HL-60/S4 treated with phorbol 12-myristate 13-acetate at 8.2 ng/mL for 4 days and 3 days (cell line): ENCODE data around the gene SNAPIN.

ENCODE experiments used
- in situ Hi-C: fragments of 300-500 bp; cut with MboI; formaldehyde crosslinking; loops from 2 replicates; pipeline ENCODE4 v1.15.0; 2022; ENCODE audit warnings: low sequenced_read_pairs

The SNAPIN gene, protein sequence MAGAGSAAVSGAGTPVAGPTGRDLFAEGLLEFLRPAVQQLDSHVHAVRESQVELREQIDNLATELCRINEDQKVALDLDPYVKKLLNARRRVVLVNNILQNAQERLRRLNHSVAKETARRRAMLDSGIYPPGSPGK

DNA sequence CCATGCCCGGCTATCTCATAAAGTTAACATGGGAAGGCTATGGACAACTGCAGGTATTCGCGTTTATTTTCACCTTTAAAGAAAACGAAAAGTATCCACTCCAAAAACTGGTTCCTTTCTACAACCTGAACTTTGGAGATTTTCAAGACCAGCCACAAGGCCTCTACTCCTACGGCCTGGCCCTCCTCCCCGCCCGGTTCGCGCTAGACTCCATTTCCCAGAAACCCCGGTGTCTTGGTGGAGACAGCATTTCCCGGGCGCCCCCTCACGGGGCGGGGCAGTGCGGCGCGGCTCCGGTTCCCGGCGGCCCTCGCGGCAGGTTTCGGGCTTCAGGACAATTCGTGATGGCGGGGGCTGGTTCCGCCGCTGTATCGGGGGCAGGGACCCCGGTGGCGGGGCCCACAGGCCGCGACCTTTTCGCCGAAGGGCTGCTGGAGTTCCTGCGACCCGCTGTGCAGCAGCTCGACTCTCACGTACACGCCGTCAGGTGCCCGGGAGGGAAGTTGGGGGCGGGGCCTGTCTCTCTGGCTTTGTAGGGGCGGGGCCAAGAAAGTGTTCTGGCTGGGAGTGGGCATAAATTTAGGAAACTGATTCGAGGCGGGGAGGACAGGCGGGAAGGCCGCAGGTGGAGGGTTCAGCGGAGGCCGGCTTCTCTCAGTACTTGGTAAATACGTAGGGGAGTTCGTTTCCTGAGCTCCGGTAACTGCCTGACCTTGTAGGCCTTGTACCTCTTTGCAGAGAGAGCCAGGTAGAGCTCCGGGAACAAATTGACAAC is at the start of gene SNAPIN:
Gene SNAPIN (plus strand): TSS at position 304 of the 775 bp plus-strand sequence. CDS start 41 bp downstream, at position 345.
- in situ Hi-C loops = loop anchor here (25.0 kb wide), 1 partner anchor 329 kb away; the partner anchor contains the start of genes JTB, RAB13 and RPS27

DNA sequence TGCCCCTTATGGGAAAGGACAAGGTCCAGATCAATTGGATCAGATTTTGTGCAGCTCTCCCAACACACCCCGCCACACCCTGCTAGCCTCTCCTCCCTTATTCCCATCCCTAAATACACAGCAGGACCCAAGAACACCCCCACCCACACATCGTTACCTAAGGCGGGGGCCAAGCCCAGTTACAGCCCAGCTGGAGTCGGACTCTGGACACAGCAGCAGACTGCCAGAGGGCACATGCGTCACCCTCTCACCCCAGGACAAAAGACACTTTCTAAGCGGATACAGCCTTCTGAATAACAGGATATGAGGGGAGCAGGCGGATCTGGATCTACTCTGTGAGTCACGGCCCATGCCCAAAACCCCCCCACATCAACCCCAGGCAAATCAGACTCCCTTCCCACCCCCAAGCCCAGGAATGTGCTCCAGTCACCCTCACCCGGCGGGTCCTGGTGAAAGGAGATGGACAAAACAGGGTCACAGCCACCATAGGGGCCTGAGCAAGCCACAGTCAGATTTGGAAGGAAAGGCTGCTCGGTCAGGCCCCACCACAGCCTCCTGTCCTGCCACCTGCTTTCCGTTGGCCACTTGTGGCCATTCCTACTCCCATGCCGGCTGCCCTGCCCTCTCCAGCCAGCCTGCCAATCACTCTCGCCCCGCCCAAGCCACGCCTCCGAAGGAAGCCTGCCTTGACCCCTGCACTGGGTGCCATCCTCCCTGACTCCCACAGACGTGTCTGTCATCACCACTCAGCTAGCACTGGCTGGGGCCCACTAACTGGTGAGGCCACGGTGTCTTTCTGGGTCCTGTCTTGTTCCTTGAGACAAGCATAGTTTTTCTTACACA is 49.5 kb upstream of the SNAPIN start:
- in situ Hi-C loops = no loop called here

DNA sequence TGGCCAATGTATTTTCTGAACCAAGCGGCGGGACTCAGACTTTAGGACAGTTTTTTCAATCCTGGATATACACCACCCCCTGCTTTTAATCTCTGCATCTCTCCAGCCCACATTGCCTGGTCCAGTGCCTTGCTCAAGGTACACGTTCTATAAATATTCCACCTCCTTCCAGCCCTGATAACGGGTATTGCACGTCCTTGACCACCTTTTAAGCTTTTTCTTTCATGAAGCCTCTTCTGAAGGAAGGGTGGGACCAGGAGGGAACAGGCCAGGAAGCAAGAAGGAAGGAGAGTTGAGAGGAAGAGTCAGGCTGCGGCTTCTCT is 49.0 kb upstream of the SNAPIN start:
- in situ Hi-C loops = no loop called here

DNA sequence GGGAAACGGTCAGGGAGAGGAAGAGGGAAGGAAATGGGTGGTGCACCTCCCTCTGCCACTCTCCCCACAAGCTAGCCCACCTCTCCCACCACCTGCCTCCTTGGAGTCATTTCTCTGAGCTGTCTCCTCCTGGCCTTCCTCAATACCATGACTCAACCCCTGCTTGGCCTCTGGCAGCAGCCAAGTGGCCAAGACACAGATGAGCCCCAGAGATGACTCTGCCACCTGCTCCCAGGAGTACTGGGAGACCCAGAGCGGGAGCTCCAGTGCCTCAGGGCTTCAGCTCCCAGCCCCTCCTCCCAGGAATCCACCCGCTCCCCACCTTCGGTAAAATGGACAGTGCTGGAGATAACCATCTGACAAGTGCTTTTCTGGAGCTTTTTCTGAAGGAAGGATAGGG is 48.2 kb upstream of the SNAPIN start:
- in situ Hi-C loops = no loop called here

DNA sequence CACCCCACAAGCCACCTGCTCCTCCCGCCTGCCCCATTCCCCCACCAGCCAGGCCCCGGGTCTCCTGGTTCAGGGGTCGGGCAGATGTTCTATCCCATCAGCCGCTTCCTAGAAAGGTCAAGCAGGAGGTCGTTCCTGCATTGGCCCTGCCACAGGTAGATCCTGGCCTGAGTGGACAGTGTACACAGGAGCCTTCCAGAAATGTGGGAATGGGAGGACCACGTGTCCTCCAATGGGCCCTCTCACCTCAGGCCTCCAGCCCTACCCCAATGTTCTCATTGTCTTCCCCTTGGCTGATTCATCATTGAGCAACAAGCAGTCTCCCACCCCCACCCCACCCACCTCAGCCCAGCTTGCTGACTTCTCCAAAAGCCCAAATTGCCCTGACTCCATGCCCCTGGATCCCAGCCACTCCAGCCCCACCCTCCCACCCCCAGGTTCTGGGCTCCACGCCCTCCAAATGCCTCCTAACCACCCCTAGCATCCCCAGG is 47.6 kb upstream of the SNAPIN start:
- in situ Hi-C loops = no loop called here

DNA sequence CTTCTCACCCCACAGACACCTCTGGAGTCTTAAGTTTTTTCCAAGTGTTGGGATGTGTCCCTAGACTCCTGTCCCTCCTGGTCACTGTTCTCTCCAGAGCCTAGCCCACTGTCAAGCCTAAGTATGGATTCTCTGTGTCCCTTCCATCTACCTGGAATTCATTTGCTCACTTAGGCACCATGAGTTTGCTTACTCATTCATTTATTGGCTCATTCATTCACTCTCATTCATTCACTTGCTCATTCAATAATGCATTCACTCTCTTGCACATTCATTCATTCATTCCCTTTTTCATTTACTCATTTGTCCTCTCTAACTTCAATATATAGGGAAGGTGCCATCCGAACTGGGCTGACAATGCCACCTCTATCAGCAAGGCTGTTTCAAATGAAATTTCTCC is 47.1 kb upstream of the SNAPIN start:
- in situ Hi-C loops = no loop called here

DNA sequence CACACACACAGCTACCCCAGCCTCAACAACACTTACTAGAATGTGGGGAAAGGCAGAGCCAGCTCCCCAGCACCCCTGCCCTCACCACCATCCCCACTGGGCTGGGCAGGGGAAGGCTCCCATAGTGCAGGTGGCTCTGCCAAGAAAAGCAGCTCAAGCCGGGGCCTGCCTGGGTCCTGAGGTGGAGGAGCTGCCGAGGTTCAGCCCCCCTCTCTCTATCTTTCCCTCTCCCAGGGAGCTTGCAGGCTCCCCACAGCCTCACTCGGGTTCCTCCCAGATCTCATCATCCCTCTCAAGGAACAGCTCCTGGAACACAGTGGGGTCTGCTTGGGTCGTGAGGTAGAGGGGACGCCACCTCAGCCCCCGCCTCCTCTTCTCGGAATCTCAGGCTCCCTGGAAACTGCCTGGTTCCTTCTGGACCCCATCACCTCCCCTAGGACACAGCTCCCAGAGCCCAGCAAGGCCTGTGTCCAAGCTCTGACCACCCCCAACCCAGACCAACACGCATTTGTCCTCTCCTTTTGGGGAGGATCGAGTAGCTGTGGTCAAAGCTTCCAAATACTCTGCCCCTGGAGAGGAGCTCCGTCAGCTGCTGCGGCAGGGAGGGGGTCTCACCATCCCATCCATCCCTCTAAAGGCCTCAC is 46.3 kb upstream of the SNAPIN start:
- in situ Hi-C loops = no loop called here

DNA sequence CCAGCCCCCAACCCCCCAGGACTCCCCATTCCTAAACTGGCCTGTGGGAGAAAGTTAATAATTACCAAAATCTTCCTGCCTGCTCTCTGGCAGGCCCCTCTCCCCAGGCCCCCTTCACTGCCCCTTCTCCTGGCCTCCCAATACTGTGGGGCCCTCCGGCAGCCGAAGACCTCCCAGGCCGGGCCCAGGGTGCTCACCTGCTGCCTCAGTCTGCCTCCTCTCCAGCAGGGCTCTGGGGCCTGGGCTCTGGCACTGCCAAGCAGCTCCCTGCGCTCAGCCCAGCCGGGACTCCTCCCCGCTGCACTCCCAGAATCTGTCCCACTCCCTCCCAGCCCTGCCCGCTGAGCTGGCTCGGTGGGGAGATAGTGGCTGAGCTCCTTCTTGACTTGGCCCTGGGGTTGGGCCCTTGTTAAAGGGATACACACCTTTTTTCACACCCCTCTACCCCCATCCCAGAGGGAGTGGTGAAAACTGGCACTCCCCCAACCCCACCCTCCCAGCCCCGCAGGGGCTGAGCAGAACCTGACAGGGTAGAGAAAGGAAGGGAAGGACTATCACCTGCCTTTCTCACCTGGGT is 45.7 kb upstream of the SNAPIN start, which contains the start of gene S100A16:
Gene S100A16 (minus strand): TSS at position 383 of the 577 bp plus-strand sequence. CDS start 4,986 bp downstream, outside the sequence.
- in situ Hi-C loops = no loop called here

DNA sequence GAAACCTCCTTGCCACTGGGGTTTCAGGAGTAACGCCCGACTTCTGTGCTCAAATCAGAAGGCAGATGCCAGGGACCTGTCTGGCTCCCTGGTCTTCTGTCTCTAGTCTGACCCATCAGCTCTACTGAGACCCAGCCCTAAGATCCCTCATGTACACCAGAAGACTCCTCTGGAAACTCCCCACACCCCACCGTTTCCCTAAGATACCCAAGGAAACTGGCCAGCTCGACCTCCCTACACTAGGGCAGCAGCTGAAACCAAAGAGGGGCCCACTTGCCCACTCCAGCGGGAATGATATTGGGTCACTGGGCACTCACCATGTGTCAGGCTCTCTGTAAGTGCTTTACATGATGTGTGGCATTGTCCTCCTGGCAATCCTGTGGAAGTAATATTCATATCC is 45.1 kb upstream of the SNAPIN start:
- in situ Hi-C loops = no loop called here

DNA sequence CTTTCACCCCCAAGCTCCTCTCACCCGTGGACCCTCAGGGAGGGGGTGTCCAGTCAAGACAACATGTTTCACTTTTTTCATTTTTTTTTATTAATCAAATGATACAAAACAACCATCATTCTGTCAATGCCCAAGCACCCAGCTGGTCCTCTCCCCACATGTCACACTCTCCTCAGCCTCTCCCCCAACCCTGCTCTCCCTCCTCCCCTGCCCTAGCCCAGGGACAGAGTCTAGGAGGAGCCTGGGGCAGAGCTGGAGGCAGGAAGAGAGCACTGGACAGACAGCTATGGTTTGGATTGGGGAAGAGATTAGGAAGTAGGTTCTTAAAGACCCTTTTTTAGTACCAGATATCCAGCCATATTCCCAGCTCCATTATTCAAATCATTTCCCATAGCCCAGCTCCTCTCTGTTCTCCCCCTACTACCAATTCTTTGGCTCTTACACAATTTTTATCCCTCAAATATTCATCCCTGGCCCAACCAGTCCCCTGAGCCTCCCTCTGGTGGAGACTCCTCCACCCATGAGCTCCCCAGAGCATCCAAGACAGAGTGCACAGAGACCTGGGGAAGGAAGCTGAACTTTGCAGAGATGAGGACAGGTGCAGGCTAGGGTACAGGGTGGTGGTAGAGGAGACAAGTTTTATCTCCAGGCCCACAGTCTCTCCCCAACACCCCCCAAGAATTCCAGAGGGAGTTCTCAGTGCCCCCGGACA is 44.2 kb upstream of the SNAPIN start:
- in situ Hi-C loops = no loop called here

DNA sequence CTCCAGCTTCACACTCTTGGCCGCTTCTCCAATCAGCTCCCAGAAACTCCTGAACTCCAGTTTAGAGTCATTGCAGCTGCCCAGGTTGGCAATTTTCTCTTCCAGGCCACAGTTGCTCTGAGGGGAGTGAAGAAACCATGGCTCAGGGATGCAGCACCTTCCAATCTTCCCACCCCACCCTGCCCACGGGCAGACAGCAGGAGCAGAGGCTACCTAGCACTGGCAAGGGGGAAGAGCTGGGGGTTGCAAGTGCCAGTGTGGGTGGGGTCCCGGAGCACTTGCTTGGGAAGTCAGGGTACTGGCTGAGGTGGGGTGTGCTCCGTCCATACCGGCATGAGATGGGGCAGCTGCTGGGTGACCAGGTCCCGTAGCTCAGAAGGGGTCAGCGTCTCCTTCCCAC is 43.6 kb upstream of the SNAPIN start:
- in situ Hi-C loops = loop anchor here (5.0 kb wide), 1 partner anchor 43 kb away; no protein-coding TSS in a partner anchor

DNA sequence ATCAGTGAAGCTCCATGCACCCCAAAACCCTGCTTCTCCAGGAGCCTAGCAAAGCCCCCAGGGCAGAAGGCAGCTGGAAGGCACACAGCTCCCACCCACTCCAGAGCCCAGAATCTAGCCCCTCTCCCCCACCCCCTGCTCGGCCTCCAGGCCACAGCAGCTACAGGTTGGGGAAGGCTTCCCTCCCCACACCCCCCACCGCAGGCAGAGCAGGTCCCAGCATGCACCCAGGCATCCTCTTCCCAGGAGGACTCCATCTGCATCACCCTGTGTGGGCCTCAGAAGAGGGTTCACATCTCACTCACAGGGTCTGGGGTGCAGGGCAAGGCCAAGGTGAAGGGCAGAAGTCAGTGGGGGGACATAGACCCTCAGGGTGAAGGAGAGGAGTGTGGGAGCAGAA is 43.1 kb upstream of the SNAPIN start:
- in situ Hi-C loops = loop anchor here (5.0 kb wide), 1 partner anchor 43 kb away; no protein-coding TSS in a partner anchor

DNA sequence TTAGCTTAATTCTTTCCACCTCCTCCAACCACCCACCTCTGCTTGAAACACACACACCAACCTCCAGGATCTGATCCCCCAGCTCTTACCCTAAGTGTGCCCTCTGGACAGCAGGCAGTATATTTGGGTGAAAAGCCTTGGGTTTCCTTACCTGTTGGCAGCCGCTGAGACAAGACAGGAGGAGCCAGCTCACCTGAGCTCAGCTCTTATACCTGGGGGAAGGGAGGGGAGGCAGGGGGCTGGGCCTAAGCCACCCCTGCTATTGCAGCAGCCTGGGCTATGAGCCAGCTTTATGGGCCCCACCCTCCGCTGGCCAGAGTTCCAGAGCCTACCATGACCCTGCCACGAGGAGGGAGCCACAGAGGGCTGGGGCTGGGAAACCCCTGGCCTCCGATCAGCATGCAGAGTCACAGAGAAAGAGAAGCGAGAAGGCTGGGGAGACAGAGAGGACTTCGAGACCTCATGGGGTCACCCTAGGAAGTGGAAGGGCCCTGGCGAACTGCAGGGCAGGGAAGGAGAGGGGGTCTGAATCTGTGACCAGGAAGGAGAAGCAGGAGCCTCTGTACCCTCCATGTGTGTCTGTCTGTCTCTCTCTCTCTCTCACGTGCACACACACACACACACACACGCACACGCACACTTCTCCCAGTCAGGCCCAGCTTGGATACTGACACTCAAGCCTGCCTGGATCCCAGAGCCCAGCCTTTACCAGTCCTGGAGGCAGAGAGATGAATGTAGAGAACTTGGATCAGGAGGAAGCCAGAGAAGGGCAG is 42.2 kb upstream of the SNAPIN start, which contains the start of gene S100A14:
Gene S100A14 (minus strand): TSS at position 182 of the 773 bp plus-strand sequence. CDS start 467 bp downstream, outside the sequence.
- in situ Hi-C loops = loop anchor here (5.0 kb wide), 1 partner anchor 44 kb away; no protein-coding TSS in a partner anchor

DNA sequence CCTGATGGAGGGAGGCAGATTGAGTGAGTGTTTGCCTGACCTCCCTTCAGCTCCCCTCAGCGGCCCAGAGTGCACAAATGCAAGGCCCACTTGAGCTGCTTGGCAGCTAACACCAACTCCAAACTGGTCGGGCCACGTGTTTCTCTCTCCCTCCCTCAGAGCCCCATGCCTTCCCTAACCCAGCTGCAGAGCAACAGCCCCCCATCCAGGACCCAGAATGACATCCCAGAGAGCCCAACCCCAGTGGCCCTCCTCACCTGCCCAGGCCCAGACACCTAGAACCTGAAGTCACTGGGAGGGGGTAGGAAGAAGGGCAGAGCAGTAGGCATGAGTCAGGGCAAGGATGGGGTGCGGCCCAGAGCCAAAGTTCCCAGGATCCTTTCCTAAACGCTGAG is 41.6 kb upstream of the SNAPIN start:
- in situ Hi-C loops = loop anchor here (5.0 kb wide), 1 partner anchor 45 kb away; no protein-coding TSS in a partner anchor

DNA sequence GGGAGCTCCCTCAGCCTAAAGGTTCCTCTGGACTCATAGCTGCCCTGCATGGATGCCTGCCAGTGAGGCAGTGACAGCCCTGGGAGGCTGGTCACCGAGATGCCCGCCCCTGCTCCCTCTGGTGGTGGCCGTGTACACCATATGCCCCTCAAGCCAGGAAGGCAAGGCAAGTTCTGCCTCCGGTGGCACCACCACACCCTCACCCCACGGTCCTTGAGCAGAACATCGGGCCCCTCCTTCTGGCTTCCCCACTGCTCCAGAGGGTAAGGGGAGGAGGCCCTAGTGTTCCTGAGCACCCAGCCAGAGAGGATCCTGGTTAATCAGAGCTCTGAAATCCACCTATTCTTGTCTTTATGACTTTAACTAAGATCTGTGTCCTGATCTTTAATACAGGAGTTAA is 40.8 kb upstream of the SNAPIN start:
- in situ Hi-C loops = loop anchor here (5.0 kb wide), 1 partner anchor 45 kb away; no protein-coding TSS in a partner anchor

DNA sequence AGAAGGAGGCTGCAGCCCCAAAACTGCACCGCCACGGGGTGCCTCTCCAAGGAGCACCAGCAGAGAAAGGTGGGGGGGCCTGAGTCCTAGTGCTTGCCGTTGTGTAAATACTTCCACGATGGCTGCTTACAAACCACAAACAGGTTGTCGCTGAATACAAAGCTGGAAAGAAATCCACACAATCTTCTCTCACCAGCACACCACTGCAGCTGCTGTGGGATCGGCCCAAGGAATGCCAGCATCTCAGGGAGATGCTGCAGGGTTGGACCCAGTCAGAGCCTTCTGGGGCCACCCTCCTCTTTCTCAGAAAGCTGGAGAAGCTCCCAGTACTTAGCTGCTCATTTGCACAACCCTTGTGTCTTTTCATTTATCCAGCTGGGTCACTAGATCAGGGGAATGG is 39.3 kb upstream of the SNAPIN start:
- in situ Hi-C loops = loop anchor here (5.0 kb wide), 1 partner anchor 47 kb away; no protein-coding TSS in a partner anchor

DNA sequence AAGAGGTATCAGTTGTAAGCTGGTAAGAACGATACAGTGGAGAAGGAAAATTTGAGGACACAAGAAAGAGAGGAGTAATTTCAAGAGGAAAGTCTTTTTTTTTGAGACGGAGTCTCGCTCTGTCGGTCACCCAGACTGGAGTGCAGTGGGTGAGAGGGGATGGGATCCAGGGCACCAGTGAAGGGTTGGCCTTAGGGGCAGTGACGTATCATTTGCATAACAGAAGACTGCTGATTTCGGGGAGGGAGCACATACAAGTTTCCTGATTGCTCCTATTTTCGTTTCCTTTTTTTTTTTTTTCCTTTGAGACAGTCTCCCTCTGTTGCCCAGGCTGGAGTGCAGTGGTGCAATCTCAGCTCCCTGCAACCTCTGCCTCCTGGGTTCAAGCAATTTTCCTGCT is 35.4 kb upstream of the SNAPIN start:
- in situ Hi-C loops = no loop called here

DNA sequence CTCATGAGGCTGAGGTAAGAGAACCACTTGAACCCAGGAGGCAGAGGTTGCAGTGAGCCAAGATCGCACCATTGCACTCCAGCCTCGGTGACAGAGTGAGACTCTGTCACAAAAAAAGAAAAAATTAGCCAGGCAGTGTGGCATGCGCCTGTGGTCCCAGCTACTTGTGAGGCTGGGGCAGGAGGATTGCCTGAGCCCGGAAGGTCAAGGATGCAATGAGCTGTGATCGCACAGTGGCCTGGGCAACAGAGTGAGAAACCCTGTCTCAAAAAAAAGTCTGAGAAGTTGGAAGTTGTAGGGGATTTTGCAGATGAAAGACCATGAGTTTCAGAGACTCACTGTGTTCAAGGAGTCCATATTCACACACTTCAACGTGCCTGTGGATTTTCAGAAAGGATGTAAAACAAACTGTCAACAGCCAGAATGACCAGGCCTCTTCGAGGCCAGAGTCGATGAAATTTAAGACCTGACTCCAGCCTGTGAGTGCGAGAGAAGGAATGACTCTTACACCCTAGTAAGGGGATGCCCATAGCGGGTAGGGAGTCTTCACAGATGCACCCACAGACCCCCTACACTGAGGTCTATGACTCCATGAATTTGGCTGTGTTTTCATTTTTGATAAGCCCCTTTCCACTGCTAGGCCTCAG is 33.4 kb upstream of the SNAPIN start:
- in situ Hi-C loops = no loop called here
